HG03520 (cell line): Measurements from ENCODE around the gene CMPK1.
A peak's percentile ranks its signal among the peaks of the same experiment; 100 is the strongest.
"Not testable (repeated sequence)": the region's sequence is repeated elsewhere in the genome, so short reads cannot be mapped to it uniquely, and the experiment has no call there.

Experiments used
- ATAC-seq: cut with Tn5 transposase; IDR thresholded peaks from one replicate; pipeline ENCODE4 v1.9.1; 2021; ENCODE audit warnings: mild to moderate bottlenecking, moderate library complexity; ENCODE audit not compliant: unreplicated experiment

CMPK1 gene, protein sequence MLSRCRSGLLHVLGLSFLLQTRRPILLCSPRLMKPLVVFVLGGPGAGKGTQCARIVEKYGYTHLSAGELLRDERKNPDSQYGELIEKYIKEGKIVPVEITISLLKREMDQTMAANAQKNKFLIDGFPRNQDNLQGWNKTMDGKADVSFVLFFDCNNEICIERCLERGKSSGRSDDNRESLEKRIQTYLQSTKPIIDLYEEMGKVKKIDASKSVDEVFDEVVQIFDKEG

DNA sequence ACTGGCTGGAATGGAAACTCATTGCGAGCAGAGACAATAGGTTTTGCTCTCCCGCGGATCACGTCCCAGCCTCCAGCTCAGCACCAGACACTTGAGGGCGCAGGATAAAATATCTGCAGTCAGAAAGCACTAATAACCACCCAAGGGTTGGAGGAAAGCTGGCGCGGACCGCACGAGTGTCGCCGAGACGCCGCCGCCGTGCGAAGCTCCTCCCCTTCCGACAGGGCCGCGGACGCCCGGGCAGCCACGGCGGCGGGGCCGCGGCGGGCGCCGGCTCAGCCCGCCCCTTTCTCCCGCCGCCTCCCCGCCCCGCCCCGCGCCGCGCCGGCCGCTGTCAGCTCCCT is at the start of gene CMPK1:
CMPK1 (plus strand) TSS at position 213 of the 344 bp plus-strand sequence. CDS start 156 bp downstream, outside the sequence.
- peak; percentile 68 for ATAC-seq

DNA sequence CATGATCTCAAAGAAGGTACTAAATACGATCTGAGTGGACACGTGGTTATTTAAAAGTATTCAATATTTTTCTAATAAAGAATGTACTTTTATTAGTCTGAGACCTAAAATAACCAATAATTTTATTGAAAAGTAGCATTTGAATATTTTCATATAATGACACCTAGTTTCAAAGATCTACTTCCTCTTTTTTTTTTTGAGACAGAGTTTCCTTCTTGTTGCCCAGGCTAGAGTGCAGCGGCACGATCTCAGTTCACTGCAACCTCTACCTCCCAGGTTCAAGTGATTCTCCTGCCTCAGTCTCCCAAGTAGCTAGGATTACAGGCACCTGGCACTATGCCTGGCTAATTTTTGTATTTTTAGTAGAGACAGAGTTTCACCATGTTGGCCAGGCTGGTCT is 45.5 kb upstream of the CMPK1 start:
- ATAC-seq = not testable (repeated sequence)

DNA sequence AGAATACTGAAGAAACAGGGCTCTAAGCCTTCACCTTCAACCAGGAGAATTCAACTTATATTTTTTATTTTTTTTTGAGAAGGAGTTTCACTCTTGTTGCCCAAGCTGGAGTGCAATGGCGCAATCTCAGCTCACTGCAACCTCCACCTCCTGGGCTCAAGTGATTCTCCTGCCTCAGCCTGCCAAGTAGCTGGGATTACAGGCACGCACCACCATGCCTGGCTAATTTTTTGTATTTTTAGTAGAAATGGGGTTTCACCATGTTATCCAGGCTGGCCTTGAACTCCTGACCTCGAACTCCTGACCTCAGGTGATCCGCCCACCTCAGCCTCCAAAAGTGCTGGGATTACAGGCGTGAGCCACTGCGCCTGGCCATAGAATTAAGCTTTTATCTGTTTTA is 38.7 kb upstream of the CMPK1 start:
- ATAC-seq = not testable (repeated sequence)

DNA sequence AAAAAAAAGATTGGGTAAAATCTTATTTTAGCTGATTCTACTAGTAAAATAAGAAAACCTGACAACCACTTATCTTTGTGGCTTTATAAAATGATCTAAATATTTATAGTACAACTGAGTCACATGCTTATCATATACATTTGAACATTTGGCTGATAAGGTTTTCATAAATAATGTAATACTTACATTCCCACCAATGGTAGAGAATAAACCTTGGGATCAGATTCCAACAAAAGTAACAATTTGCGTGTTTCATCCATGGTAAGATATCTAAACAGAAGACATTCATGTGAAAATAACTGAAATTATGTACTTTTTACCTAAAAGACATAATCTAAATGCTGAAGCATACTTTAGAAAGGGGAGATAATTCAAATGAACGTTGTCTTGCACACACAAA is 38.0 kb upstream of the CMPK1 start:
- ATAC-seq = no peak

DNA sequence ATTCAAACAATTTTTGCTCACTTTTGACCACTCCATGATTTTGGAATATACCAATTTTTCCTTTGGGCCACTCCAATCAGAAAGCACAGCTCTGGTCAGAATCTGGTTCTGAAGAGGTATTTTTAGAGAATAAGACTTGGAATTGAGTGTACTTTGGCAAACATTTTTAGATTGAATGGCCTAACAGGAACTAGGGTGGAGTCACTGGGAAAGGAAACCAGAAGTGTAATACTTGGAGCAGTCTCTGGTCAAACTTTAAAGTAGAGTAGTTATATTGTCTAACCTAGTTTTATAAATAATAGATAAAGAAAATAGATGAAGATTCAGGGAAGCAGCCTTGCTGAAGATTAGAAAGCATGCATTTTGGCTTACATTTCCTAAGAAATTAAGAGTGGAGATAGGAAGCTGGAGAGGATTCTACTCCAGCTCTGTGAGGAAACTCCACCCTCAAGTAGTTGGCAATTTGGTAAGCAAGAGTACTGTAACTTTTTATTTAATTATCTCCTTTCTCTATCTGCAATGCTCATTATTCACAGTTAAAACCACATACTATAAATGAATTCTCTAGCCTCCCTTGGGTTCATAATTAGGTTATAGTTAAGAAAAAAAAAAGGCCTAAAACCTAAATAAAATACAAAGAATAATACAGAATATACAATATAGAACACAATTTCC is 35.4 kb upstream of the CMPK1 start:
- no peak for ATAC-seq

DNA sequence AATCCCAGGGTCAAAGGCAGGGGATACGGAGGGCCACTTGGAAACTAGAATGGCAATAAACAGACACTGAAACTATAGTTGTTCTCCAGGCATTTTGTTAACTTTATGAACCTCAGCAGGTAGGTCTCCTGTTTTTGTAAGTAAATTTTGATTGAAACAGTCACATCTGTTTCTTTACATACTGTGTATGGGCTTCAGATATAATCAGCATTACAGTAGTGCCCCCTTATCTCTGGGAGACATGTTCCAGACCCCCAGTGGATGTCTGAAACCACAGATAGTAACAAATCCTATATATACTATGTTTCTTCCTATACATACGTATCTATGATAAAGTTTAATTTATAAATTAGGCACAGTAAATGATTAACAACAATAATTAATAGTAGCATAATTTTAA is 31.1 kb upstream of the CMPK1 start:
- ATAC-seq = no peak

DNA sequence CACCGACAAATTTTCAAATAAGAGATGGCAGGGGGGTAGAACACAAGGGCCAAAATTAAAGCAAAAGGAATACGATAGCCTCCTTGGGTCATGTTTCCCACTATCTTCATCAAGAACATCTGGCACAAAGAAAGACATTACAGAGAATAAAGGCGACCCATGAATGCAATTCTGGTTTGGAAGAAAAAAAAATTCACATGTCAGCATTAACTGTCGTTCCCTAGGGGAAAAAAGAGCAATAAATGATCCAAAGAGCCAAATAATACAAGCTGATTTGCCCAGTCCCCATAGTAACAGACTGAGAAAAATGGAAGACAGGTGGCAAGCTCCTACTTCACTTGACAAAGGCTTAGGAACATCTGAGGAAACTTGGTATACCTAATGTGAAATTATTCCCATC is 24.2 kb upstream of the CMPK1 start:
- ATAC-seq = no peak

DNA sequence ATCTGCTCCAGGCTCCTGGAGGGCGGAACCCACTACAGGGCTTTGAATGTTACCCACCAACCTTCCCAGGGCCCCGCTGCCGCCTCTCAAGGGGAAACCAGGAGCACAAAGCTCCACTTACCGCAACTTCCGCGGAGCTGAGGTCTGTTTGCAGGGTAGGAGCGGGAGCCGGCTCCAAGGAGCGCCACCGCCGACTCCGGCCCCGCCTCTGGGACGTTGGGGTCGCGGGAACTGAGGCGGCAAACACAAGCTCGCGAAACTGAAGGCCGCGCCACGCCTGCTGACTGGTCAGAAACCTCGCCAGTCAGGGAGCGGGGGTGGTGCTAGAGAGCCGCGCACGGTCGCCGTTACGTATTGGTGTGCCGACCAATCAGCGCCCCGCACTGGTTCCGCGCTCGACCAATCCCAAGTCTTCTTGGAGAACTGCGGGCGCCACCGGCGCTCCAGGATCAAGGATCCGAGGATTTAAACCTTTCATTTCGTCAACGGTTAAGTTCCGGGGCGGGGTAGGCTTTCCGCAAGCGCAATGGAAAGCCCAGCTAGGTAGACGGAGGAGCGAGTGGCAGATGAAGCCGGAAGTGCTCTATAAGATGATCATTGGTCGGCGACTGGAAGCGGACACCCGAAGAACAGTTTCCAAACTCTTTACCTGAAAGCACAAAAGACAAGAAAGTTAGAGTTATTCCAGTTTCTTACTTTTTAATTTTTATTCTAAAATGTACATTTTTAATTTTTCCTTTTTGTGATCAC is 19.5 kb upstream of the CMPK1 start, which contains the start of gene STIL:
STIL (minus strand) TSS at position 233 of the 750 bp plus-strand sequence. CDS start 3,828 bp downstream, outside the sequence.
- ATAC-seq = peak; percentile 93

DNA sequence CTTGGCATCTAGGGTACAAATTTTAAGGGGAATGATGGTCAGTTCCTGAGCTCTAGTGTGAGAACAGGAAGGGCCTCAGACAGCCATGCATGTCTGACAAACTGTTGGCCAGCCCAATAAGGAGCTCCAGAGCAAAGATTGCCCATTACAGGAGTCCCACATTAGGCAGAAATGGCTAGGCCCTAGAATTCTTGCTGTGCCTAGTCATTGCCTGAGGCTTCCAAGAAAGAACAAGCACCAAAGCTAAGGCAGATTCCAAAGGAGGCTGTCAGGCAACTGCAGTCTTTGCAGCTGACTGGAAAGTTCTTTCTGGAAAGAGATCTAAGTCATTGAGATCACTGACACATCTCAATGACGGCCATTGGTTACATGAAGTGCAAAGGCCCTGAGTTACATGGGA is 15.7 kb upstream of the CMPK1 start:
- ATAC-seq = no peak

DNA sequence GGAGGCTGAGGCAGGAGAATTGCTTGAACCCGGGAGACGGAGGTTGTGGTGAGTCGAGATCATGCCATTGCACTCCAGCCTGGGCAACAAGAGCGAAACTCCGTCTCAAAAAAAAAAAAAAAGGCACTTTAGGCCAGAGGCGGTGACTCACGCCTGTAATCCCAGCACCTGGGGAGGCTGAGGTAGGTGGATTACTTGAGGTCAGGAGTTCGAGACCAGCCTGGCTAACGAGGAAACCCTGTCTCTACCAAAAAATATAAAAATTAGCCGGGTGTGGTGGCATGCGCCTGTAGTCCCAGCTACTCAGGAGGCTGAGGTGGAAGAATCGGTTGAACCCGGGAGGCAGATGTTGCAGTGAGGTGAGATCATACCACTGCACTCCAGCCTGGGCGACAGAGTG is 13.6 kb upstream of the CMPK1 start:
- ATAC-seq = not testable (repeated sequence)

DNA sequence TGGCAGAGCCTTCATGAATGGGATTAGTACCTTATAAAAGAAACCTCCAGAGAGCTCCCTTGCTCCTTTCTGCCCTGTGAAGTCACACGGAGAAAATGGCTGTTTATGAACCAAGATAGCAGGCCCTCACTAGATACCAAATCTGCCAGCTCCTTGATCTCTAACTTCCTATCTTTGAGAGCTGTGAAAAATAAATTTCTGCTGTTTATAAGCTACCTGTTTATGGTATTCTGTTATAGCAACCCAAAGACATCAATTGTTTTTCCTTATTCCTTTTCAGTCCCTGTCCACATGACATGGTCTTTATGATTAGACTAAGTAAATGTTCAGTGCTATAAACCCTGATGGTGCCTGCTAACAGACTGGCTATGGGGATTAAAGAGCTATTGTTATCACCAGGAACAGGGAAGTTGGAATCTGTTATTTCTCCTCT is 10.0 kb upstream of the CMPK1 start:
- ATAC-seq = no peak

DNA sequence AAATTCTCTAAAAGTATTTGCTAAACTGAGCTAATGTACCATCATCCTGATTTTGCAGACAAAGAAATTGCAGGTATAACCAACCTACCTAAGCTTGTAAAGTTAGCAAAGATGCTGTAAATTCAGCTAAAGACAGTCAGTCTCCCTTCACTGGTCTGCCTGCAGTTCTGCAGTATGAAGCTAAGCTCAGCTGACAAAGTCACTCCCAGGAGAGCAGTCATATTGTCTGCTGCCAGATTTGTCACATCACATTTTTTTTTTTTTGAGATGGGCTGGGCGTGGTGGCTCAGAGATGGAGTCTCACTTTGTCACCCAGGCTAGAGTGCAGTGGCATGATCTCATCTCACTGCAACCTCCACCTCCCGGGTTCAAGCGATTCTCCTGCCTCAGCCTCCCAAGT is 8.9 kb upstream of the CMPK1 start:
- ATAC-seq = no peak

DNA sequence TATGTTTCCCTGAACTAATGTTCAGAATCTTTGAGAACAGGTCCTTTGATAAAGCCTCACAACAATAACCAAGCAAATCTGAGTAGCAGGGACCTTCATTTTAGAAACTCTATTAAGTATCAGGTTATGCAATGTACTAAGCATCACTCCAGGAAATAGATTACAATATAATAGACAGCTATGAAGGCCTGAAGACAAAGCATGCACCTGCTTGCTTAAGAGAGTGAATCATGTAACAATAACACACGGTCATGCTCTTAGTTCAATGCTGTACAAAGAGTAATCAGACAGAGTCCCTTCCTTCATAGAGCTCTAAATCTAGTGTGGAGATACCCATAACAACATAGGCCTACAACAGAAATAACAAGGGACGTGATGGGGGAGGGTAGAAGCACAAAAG is 8.1 kb upstream of the CMPK1 start:
- ATAC-seq = no peak

DNA sequence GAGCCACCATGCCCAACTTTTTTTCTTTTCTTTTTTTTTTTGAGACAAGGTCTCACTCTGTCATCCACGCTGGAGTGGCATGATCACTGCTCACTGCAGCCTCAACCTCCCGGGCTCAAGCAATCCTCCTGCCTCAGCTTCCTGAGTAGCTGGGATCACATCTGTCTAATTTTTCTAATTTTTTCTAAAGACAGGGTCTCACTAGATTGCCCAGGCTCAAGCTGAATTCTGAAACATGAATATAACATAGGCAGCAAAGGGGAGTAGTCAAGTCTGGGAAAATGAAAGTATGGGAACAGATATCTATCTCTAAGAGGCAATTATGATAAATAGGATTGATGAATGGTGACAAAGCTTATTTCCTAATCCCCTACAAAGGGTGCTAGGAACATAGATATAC is 7.3 kb upstream of the CMPK1 start:
- ATAC-seq = no peak

DNA sequence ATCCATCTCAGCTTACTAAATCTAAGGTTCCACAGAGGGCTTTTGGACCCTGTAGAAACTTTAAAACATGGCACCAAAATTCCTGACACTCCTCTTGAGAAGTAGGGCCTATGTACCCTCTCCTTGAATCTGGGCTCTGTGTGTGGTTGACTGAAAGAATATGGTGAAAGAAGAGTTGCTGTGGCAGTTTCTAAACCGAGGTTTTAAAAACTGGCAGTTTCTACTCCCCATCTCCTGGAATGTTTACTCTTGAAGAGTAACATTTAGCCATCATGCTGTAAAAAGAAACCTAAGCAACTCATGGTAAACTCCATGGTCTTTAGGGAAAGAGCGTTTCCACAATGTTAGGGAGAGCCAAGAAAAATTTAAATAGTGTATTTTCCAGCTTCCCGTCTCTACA is 4.6 kb upstream of the CMPK1 start:
- ATAC-seq = no peak

DNA sequence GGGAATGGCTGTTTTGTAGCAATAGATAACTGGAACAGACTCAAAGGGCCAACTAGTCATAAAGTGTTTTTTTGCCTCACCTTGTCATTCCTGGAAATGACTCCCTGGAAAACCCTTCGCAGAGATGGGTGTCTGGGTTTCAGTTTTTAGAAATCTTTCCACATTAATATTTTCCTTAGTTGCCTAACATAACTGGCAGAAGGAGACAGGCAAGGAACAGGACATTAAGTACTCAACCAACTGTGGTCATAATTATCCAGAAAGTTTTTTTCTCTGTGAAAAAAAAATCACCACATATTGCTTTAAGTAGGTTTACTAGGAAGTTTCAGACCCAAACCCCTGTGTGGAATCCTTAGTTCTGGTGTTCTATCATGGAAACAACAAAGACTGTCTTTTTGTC is 3.4 kb upstream of the CMPK1 start:
- no peak for ATAC-seq

DNA sequence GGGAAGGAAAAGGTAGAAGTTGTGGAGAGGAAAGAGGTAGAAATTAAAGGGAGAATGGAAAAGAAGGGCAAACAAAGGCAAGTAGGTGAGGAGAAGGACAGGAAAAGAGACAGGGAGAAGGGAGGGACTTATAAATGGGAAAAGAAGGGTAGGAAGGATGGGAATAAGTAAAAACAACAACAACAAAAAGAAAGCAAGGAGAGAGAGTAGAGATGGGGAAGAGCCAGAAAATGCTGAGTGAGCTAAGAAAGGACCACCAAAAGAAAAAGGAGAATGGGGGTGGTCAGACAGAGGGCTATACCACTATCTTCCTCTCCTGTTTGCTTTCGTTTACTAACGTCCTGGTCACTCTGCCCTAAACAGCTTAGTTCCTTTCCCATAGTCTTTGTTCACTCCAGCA is 1.7 kb upstream of the CMPK1 start:
- ATAC-seq = no peak

DNA sequence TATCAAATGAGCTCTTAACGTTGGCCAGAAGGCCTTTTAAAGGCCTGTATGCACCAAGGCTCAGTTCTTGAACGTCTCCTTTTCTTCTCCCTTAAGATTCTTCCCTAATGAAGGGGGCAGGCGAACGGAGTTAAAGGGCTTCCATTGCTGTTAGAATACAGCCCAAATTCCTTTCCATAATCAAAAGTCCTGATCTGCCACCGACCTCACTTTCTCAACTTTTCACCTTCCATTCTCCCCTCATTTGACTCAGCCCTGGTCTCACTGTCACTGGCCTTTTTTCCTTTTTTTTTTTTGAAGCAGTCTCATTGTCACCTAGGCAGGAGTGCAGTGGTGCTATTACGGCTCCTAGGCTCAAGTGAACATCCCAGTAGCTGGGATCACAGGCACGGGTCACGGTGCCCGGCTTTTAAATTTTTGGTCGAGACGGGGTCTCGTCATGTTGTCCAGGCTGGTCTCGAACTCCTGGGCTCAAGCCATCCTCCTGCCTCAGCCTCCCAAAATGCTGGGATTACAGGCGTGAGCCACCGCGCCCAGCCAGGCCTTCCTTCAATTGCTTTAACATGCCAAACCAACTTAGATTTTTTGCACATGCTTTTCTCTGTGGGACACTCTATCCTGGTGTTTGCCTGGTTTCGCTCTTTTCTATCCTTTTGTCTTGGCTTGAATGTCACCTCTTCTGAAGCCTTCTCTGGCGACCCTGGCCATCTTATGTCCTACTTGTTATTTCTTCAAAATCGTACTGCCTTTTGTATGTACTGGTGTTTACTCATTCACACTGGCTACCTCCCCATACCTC is 612 bp upstream of the CMPK1 start:
- no peak for ATAC-seq

DNA sequence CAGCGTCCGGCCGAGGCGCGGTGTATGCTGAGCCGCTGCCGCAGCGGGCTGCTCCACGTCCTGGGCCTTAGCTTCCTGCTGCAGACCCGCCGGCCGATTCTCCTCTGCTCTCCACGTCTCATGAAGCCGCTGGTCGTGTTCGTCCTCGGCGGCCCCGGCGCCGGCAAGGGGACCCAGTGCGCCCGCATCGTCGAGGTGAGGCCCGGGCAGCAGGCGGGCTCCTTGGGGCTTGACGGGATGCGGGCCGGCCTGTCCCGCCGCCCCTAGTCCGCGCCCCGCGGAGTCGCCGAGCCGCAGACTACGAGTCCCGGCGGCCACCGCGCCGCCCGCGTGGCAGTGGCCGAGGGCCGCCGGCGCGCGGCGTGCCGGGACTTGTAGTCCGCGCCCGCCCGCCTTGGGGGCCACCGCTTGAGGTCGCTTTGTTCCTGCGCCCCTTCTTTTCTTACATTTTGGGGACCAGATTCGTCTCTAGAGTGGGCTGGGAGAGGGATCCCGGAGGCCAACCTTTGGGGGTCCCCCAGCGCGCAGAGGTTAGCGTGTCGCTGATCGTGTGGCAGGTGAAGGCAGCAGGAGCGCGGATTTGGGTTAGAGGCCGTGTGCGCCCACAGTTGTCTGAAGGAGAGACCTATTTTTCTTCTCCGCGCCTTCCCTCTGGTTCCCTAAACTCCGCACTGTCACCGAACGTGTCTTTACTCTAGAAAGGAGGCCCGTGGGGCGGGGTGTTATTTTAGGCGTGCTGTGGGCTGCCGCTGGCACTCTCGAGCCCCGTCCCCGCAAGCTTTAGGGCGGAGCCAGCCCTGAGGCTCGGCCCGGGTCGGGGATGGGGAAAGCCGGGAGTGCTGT is 553 bp downstream of the CMPK1 start:
- peak; percentile 85 for ATAC-seq

DNA sequence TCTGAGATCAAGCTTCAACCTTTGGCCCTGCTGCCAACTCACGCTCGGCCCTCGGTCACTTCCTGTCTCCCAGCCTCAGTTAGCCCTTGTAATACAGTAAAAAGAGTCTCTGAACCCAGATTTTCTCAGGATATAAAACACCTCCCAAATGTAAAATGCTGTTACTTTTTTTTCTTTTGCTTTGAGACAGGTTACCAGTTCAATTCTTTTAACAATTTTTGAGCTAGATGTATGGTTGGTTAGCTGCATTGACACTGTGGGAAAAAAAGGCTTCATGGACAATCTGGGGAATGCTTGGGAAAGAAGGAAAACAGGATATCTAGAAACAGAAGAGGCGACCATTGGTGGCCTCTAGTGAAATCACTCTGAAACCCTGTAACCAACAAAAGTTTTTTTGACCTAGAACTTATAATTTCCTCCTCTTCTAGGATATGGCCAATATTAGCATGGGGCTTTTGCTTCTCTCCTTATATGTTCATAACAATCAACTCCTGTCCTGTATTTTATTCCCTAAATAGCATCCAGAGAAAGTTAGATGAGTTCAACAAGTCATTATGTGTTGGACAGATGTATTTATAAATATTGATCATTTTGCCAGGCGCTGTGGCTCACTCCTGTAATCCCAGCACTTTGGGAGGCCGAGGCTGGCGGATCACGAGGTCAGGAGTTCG is 1.3 kb downstream of the CMPK1 start:
- no peak for ATAC-seq
